Amniotic epithelial cell (primary cell): ENCODE results near the gene CLMP.

Experiments used
- DNase-seq: peaks from one replicate; pipeline ENCODE4 v3.0.0-alpha.2; 2010; ENCODE audit warnings: low read depth

The CLMP gene

GRCh38 chr11:123190518-123190917 is 4.5 kb downstream of the CLMP start:
- DNase-seq, result no peak

- peak; percentile 83 for DNase-seq
These were observed 6.4 kb downstream of the CLMP start for GRCh38 chr11:123188508-123189165.

- no peak for DNase-seq
These were observed 7.2 kb downstream of the CLMP start for GRCh38 chr11:123187665-123188507.

- no peak for DNase-seq
These were observed 7.8 kb downstream of the CLMP start for GRCh38 chr11:123187248-123187647.

- DNase-seq, result peak; percentile 57
These were observed 8.8 kb downstream of the CLMP start for GRCh38 chr11:123186286-123186685.

- no peak for DNase-seq
These were observed 9.7 kb downstream of the CLMP start for GRCh38 chr11:123185326-123185725.

- DNase-seq, result no peak
These were observed 10.5 kb downstream of the CLMP start for GRCh38 chr11:123184531-123184930.

- peak; percentile 69 for DNase-seq
These were observed 11.5 kb downstream of the CLMP start for GRCh38 chr11:123183391-123184099.

GRCh38 chr11:123181767-123182500 is 13.1 kb downstream of the CLMP start:
- DNase-seq, result no peak

- peak; percentile 62 for DNase-seq
These were observed 14.0 kb downstream of the CLMP start for GRCh38 chr11:123181075-123181474.

GRCh38 chr11:123180574-123180973 is 14.5 kb downstream of the CLMP start:
- peak; percentile 75 for DNase-seq

GRCh38 chr11:123180166-123180565 is 14.9 kb downstream of the CLMP start:
- DNase-seq, result peak; percentile 95

GRCh38 chr11:123179586-123179985 is 15.5 kb downstream of the CLMP start:
- DNase-seq, result no peak

GRCh38 chr11:123178186-123178585 is 16.9 kb downstream of the CLMP start:
- no peak for DNase-seq

- DNase-seq, result no peak
These were observed 18.3 kb downstream of the CLMP start for GRCh38 chr11:123176785-123177184.

- peak; percentile 99 for DNase-seq
These were observed 20.6 kb downstream of the CLMP start for GRCh38 chr11:123174196-123175183.

GRCh38 chr11:123173856-123174186 is 21.2 kb downstream of the CLMP start:
- no peak for DNase-seq

GRCh38 chr11:123173040-123173855 is 21.8 kb downstream of the CLMP start:
- peak; percentile 99 for DNase-seq

- DNase-seq, result no peak
These were observed 24.1 kb downstream of the CLMP start for GRCh38 chr11:123170929-123171328.

GRCh38 chr11:123169821-123170220 is 25.2 kb downstream of the CLMP start:
- DNase-seq, result no peak
